ENCODE data around the gene HOXB3. TPM values are rescaled to one million over a fixed set of nuclear protein-coding genes. Genes with fewer than 3 reads are reported as not detected.

The HOXB3 gene
- total RNA-seq, 1 experiment from 2014 or later: 6.0 TPM

- Histone ChIP-seq H3F3A (ENCODE audit: low read length, unreplicated experiment) (peaks cover 13% of the 10 kb centered on the region), H3K4me1 (ENCODE audit: insufficient read depth, low read length) (peaks cover 68% of the 10 kb centered on the region), H3K4me2 (ENCODE audit: low read length) (peak overlapping the region; percentile 70), H3K4me3 (ENCODE audit: low read length) (no peak overlapping the region), H3K9ac (ENCODE audit: low read length) (no peak overlapping the region), H3K27ac (ENCODE audit: low read length) (peak overlapping the region; percentile 91), H2AFZ (ENCODE audit: low read length) (no peak overlapping the region), H4K20me1 (ENCODE audit: low read length) (no peaks in the 10 kb centered on the region), H3K79me2 (ENCODE audit: low read length) (no peaks in the 10 kb centered on the region), H3K9me2 (replicated peaks; ENCODE audit: low read length) (no peaks in the 10 kb centered on the region), H3K36me3 (ENCODE audit: low read depth, low read length) (no peaks in the 10 kb centered on the region), H3K9me3 (ENCODE audit: low read length) (no peaks in the 10 kb centered on the region), H3K27me3 (ENCODE audit: low read length) (no peaks in the 10 kb centered on the region)
- intact Hi-C loops (cut with micrococcal nuclease): loop anchor here (2.0 to 5.0 kb wide), 2 partner anchors 22 to 58 kb away; no protein-coding TSS in a partner anchor
- ChIA-PET POLR2A (ENCODE audit: unreplicated experiment) (interaction anchor here (0.6 kb wide), 1 partner anchor 27 kb away, joined by 5 read pairs; no protein-coding TSS in a partner anchor), CTCF (no interaction called here)
- TF ChIP-seq EZH2phosphoT487 (IDR thresholded peaks at IDR 0.05; ENCODE audit: borderline replicate concordance, low read length): no peak
- TF ChIP-seq EZH2 (IDR thresholded peaks at IDR 0.05; ENCODE audit: low read length, unreplicated experiment): no peak
- TF ChIP-seq, protein P1, sequence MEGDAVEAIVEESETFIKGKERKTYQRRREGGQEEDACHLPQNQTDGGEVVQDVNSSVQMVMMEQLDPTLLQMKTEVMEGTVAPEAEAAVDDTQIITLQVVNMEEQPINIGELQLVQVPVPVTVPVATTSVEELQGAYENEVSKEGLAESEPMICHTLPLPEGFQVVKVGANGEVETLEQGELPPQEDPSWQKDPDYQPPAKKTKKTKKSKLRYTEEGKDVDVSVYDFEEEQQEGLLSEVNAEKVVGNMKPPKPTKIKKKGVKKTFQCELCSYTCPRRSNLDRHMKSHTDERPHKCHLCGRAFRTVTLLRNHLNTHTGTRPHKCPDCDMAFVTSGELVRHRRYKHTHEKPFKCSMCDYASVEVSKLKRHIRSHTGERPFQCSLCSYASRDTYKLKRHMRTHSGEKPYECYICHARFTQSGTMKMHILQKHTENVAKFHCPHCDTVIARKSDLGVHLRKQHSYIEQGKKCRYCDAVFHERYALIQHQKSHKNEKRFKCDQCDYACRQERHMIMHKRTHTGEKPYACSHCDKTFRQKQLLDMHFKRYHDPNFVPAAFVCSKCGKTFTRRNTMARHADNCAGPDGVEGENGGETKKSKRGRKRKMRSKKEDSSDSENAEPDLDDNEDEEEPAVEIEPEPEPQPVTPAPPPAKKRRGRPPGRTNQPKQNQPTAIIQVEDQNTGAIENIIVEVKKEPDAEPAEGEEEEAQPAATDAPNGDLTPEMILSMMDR (conservative IDR thresholded peaks at IDR 0.05; ENCODE audit: low read depth, low read length): no peak
- BruUV-seq (replicated peaks): no TSS peak
- ATAC-seq (peak; percentile 61), DNase-seq (peak; percentile 92)
These were observed 90.8 kb downstream of the HOXB3 start for GRCh38 chr17:48499248-48499647.

Small RNA genes within 50 kb of the gene (microRNA-seq; reads per million reads assigned to microRNA genes)
- gene MIR196A1 (ENCODE audit: unreplicated experiment): not detected

Other genes with a start within 250 kb of the HOXB3 start
- not detected in 2 replicates for gene SKAP1, start 160.0 kb downstream of the HOXB3 start, total RNA-seq (2014; rRNA removed)
- not detected in 2 replicates for gene HOXB1, start 59.2 kb downstream of the HOXB3 start, total RNA-seq (2014; rRNA removed)
- gene HOXB2, start 45.1 kb downstream of the HOXB3 start, total RNA-seq (2014; rRNA removed): 1.1 TPM in 1 of 2 replicates, not detected in the other
- gene HOXB4, start 11.9 kb downstream of the HOXB3 start, total RNA-seq (2014; rRNA removed): 0.22 and 0.58 TPM in 2 replicates
- 0.40 and 0.95 TPM in 2 replicates for gene HOXB5, start 3.5 kb upstream of the HOXB3 start, total RNA-seq (2014; rRNA removed)
- 9.5 and 11.3 TPM in 2 replicates for gene HOXB6, start 14.7 kb upstream of the HOXB3 start, total RNA-seq (2014; rRNA removed)
- gene HOXB7, start 20.8 kb upstream of the HOXB3 start, total RNA-seq (2014; rRNA removed): not detected in 2 replicates
- gene HOXB8, start 25.1 kb upstream of the HOXB3 start, total RNA-seq (2014; rRNA removed): not detected in 2 replicates
- 7.0 and 8.3 TPM in 2 replicates for gene HOXB9, start 36.1 kb upstream of the HOXB3 start, total RNA-seq (2014; rRNA removed)
- 33.5 and 44.4 TPM in 2 replicates for gene PRAC1, start 132.3 kb upstream of the HOXB3 start, total RNA-seq (2014; rRNA removed)
- gene PRAC2, start 132.9 kb upstream of the HOXB3 start, total RNA-seq (2014; rRNA removed): 44.1 and 51.4 TPM in 2 replicates
- 80.8 and 96.5 TPM in 2 replicates for gene HOXB13, start 138.5 kb upstream of the HOXB3 start, total RNA-seq (2014; rRNA removed)
- gene TTLL6, start 227.0 kb upstream of the HOXB3 start, total RNA-seq (2014; rRNA removed): 0.29 and 0.40 TPM in 2 replicates
- 47.2 and 49.4 TPM in 2 replicates for gene CALCOCO2, start 240.8 kb upstream of the HOXB3 start, total RNA-seq (2014; rRNA removed)